Retinal pigment epithelial cell (primary cell): ENCODE measurements around the gene MAP3K10.

Source experiments
- DNase-seq: peaks from one replicate; pipeline ENCODE4 v3.0.0-alpha.2; 2010; ENCODE audit warnings: low read depth
- H3K4me3 ChIP-seq: 2 replicates; pipeline ENCODE4 v1.5.1; 2011; ENCODE audit warnings: mild to moderate bottlenecking, low read length, control low read depth, moderate library complexity
- CTCF ChIP-seq: conservative IDR thresholded peaks from 2 replicates; pipeline ENCODE4 v1.5.1; 2011; ENCODE audit warnings: low read depth, low read length, control low read depth, inconsistent platforms

Gene MAP3K10

GRCh38 chr19:40236026-40236355 is 44.8 kb downstream of the MAP3K10 start:
- H3K4me3 ChIP-seq, result no peak overlapping the region
- no peak for TF ChIP-seq CTCF
- no peak for DNase-seq

- no peak for TF ChIP-seq CTCF
- H3K4me3 ChIP-seq, result no peak overlapping the region
- DNase-seq, result no peak
These were observed 45.1 kb downstream of the MAP3K10 start for GRCh38 chr19:40236366-40236765.

- DNase-seq, result no peak
- TF ChIP-seq CTCF, result no peak
- H3K4me3 ChIP-seq, result no peak overlapping the region
These were observed 46.6 kb downstream of the MAP3K10 start for GRCh38 chr19:40237791-40238190.

GRCh38 chr19:40238775-40239174 is 47.5 kb downstream of the MAP3K10 start:
- no peak for DNase-seq
- no peak for TF ChIP-seq CTCF
- H3K4me3 ChIP-seq, result no peak overlapping the region

- H3K4me3 ChIP-seq, result no peak overlapping the region
- no peak for TF ChIP-seq CTCF
- no peak for DNase-seq
These were observed 48.4 kb downstream of the MAP3K10 start for GRCh38 chr19:40239415-40240226.

GRCh38 chr19:40240332-40240731 is 49.1 kb downstream of the MAP3K10 start:
- no peak for DNase-seq
- no peak for TF ChIP-seq CTCF
- H3K4me3 ChIP-seq, result no peak overlapping the region

- no peak overlapping the region for H3K4me3 ChIP-seq
- TF ChIP-seq CTCF, result no peak
- DNase-seq, result no peak
These were observed 50.0 kb downstream of the MAP3K10 start for GRCh38 chr19:40241125-40241808.
